K562 (cell line): ENCODE results near the gene WASL. TPM values are rescaled to one million over a fixed set of nuclear protein-coding genes. Genes with fewer than 3 reads are reported as not detected.

ENCODE experiments used
- ATAC-seq: fragments of 200-7000 bp; cut with Tn5 transposase; 3 replicates; pipeline ENCODE4 v1.9.1; 2020; ENCODE audit warnings: moderate library complexity
- BruUV-seq: library from RNA; stranded (reverse); fragments of 400-500 nt; replicated peaks from 2 replicates; lab custom pipeline; 2021; lab: Mats Ljungman, UMichigan
- CTCF ChIA-PET: fragments of 300-600 bp; formaldehyde crosslinking; extraction: SDS; loops from one replicate; lab custom pipeline; 2021; ENCODE audit warnings: low intra/inter-chr PET ratio; lab: Yijun Ruan, JAX
- POLR2A ChIA-PET: fragments of 300-600, 350-650 bp; sonication (Branson Sonifier 250); formaldehyde crosslinking; extraction: SDS; loops from one replicate; lab custom pipeline; 2021; ENCODE audit warnings: antibody characterized with exemption, inconsistent platforms; lab: Yijun Ruan, JAX
- DNase-seq, 4 experiments: peaks; one replicate each; pipeline versions ENCODE4 v3.0.0 to v3.0.0-alpha.2; 2011 to 2018; ENCODE audit warnings: low spot score in 3 of 4, mixed read lengths in 3 of 4; ENCODE audit errors: extremely low read depth in 1 of 4
- FAIRE-seq: peaks from 2 replicates; lab custom pipeline; 2011; peaks lifted over from hg19 to GRCh38; lab: Jason Lieb, UNC
- H2AFZ ChIP-seq: 2 replicates; pipeline ENCODE4 v1.6.0; 2011; ENCODE audit warnings: low read depth, low read length, control low read depth, inconsistent platforms
- H3K27ac ChIP-seq: fragments of 200-600 bp; 3 replicates; pipeline ENCODE4 v1.8.0; 2011; ENCODE audit warnings: low read depth, mild to moderate bottlenecking, control low read depth, inconsistent platforms, low read length, moderate library complexity, mixed read lengths; ENCODE audit errors: extremely low read depth
- H3K27me3 ChIP-seq, 2 experiments: fragments of 300-600 bp in 1 of 2; 2 replicates in 1 of 2; 3 replicates in 1 of 2; pipeline versions ENCODE4 v1.6.0 to v1.8.0; 2011; ENCODE audit warnings: inconsistent platforms in 2 of 2, low read length in 2 of 2, mild to moderate bottlenecking in 1 of 2, mixed read lengths in 1 of 2, moderate library complexity in 1 of 2; ENCODE audit not compliant: control insufficient read depth in 2 of 2, insufficient read depth in 2 of 2
- H3K36me3 ChIP-seq: fragments of 300-600 bp; 3 replicates; pipeline ENCODE4 v1.8.0; 2011; ENCODE audit warnings: mild to moderate bottlenecking, low read length, inconsistent platforms; ENCODE audit not compliant: control insufficient read depth, insufficient read depth
- H3K4me1 ChIP-seq, 2 experiments: fragments of 200-600 bp in 1 of 2; replicated peaks in 1 of 2; 2 replicates in 1 of 2; 3 replicates in 1 of 2; pipeline versions ENCODE4 v1.5.1 to v1.8.0; 2011; ENCODE audit warnings: inconsistent platforms in 2 of 2, low read length in 2 of 2, mild to moderate bottlenecking in 1 of 2, mixed read lengths in 1 of 2, moderate library complexity in 1 of 2; ENCODE audit not compliant: control insufficient read depth in 2 of 2, insufficient read depth in 2 of 2
- H3K4me2 ChIP-seq: 2 replicates; pipeline ENCODE4 v1.6.1; 2011; ENCODE audit warnings: low read length, control low read depth, inconsistent platforms, mixed read lengths; ENCODE audit not compliant: insufficient read depth
- H3K4me3 ChIP-seq: fragments of 200-600 bp; sonication (generic), shearing (Covaris generic); 2 replicates; pipeline ENCODE4 v1.5.1; 2016; ENCODE audit warnings: control low read depth, inconsistent platforms
- H3K79me2 ChIP-seq: fragments of 200-600 bp; 3 replicates; pipeline ENCODE4 v1.8.0; 2011; ENCODE audit warnings: low read length, inconsistent platforms; ENCODE audit not compliant: control insufficient read depth, insufficient read depth
- H3K9ac ChIP-seq, 2 experiments: 2 replicates each; pipeline versions ENCODE4 v1.6.0 to v1.6.1; 2011; ENCODE audit warnings: low read depth in 2 of 2, low read length in 2 of 2, control low read depth in 1 of 2, inconsistent platforms in 1 of 2, mild to moderate bottlenecking in 1 of 2, mixed read lengths in 1 of 2; ENCODE audit not compliant: insufficient read depth in 1 of 2
- H3K9me1 ChIP-seq: one replicate; pipeline ENCODE4 v1.6.0; 2011; ENCODE audit warnings: inconsistent platforms, mild to moderate bottlenecking, low read length, moderate library complexity; ENCODE audit not compliant: control insufficient read depth, insufficient read depth
- H3K9me3 ChIP-seq: replicated peaks from 2 replicates; pipeline ENCODE4 v1.5.1; 2011; ENCODE audit warnings: low read depth, low read length, inconsistent platforms; ENCODE audit not compliant: control insufficient read depth, insufficient read depth
- H4K20me1 ChIP-seq: replicated peaks from 2 replicates; pipeline ENCODE4 v1.6.1; 2011; ENCODE audit warnings: low read length, inconsistent platforms, mixed read lengths; ENCODE audit not compliant: control insufficient read depth, insufficient read depth
- ETS2 ChIP-seq: IDR thresholded peaks from 2 replicates; pipeline ENCODE4 v1.6.1; 2016; ENCODE audit warnings: borderline replicate concordance, missing genetic modification characterization, mild to moderate bottlenecking, moderate library complexity, missing compliant biosample characterization; ENCODE audit not compliant: poor library complexity, severe bottlenecking
- HDAC3 ChIP-seq: fragments of 450-650 bp; IDR thresholded peaks from 2 replicates; pipeline ENCODE4 v1.6.1; 2018; ENCODE audit warnings: borderline replicate concordance, mild to moderate bottlenecking, moderate library complexity; ENCODE audit not compliant: partially characterized antibody
- KHSRP ChIP-seq: fragments of 450-650 bp; IDR thresholded peaks from 2 replicates; pipeline ENCODE4 v1.6.1; 2017
- MTA2 ChIP-seq: fragments of 450-650 bp; IDR thresholded peaks from 2 replicates; pipeline ENCODE4 v1.6.1; 2016; ENCODE audit warnings: low read depth
- MYBL2 ChIP-seq, 2 experiments: fragments of 450-650 bp in 1 of 2; sonication (generic) in 1 of 2; formaldehyde crosslinking in 1 of 2; IDR thresholded peaks; 2 replicates each; pipeline versions ENCODE4 v1.6.1 to v1.8.1; 2017 to 2022; ENCODE audit warnings: borderline replicate concordance in 1 of 2, inconsistent platforms in 1 of 2, low read depth in 1 of 2, mild to moderate bottlenecking in 1 of 2, missing genetic modification reagents in 1 of 2, moderate library complexity in 1 of 2
- POLR2AphosphoS2 ChIP-seq: IDR thresholded peaks from 2 replicates; pipeline ENCODE4 v1.6.1; 2012; ENCODE audit warnings: low read length, improper control_type of control experiment
- POLR2G ChIP-seq: fragments of 200-400 bp; formaldehyde crosslinking; IDR thresholded peaks from 2 replicates; pipeline ENCODE4 v1.6.1; 2017; ENCODE audit warnings: low read depth, mild to moderate bottlenecking, antibody characterized with exemption, low read length, moderate library complexity
- PURB ChIP-seq: sonication (generic); formaldehyde crosslinking; IDR thresholded peaks from 2 replicates; pipeline ENCODE4 v1.9.0; 2021; ENCODE audit warnings: low read depth, mild to moderate bottlenecking, missing genetic modification reagents
- SMARCA5 ChIP-seq: fragments of 450-650 bp; IDR thresholded peaks from 2 replicates; pipeline ENCODE4 v1.6.1; 2016
- TAF1 ChIP-seq: IDR thresholded peaks from 2 replicates; pipeline ENCODE4 v1.6.1; 2011; ENCODE audit warnings: mild to moderate bottlenecking, low read length, moderate library complexity; ENCODE audit not compliant: insufficient read depth, control insufficient read depth, severe bottlenecking; ENCODE audit errors: extremely low read depth
- TBL1XR1 ChIP-seq, 2 experiments: IDR thresholded peaks; 2 replicates each; pipeline ENCODE4 v1.6.1; 2012; ENCODE audit warnings: improper control_type of control experiment in 2 of 2, low read length in 2 of 2, mild to moderate bottlenecking in 1 of 2
- TRIM24 ChIP-seq, 2 experiments: fragments of 450-650 bp; IDR thresholded peaks; 2 replicates each; pipeline ENCODE4 v1.6.1; 2016
- ZNF280B ChIP-seq: fragments of 250-450 bp; sonication (Bioruptor Pico); IDR thresholded peaks from 2 replicates; pipeline ENCODE4 v1.5.1; 2021; ENCODE audit warnings: mild to moderate bottlenecking
- ZNF384 ChIP-seq: IDR thresholded peaks from 2 replicates; pipeline ENCODE4 v1.6.1; 2012; ENCODE audit warnings: low read depth, low read length, improper control_type of control experiment
- WGBS: fragments of 100-300 bp; shearing (Covaris generic); methylation state at CpG from one replicate; pipeline ENCODE4 v1.1.6; 2016; ENCODE audit warnings: low coverage, mixed read lengths; ENCODE audit not compliant: insufficient coverage; ENCODE audit errors: missing lambda C conversion rate; 5-methylcytosine and 5-hydroxymethylcytosine counted together
- in situ Hi-C: fragments of 300-500 bp; cut with MboI; formaldehyde crosslinking; loops from 4 replicates; pipeline ENCODE4 v1.15.0; 2018; ENCODE audit warnings: inconsistent platforms, mixed read lengths
- intact Hi-C: fragments of 100-400 bp; cut with micrococcal nuclease; formaldehyde crosslinking; loops from 2 replicates; pipeline ENCODE4 v1.14.2; 2022
- polyA plus RNA-seq, 8 experiments: library from polyadenylated mRNA; depleted of rRNA in 4 of 8; stranded (reverse) in 5 of 8; unstranded in 3 of 8; fragments of >200 nt; fragmentation: Nextera tagmentation in 2 of 8; fragmentation: Illumina TruSeq in 1 of 8; extraction: Ambion mirVana in 2 of 8; extraction: Trizol in 1 of 8; gene quantifications; 2 replicates each; pipeline versions ENCODE4 v1.2.1 to v1.2.3, GENCODE V29; 2011 to 2014; ENCODE audit warnings: inconsistent platforms in 1 of 8, missing spikeins in 1 of 8
- total RNA-seq, 7 experiments: library from RNA; depleted of rRNA in 6 of 7; stranded (reverse); fragments of >200 nt in 6 of 7; fragmentation: Illumina TruSeq in 2 of 7; extraction: Trizol in 2 of 7; gene quantifications; 2 replicates each; pipeline versions ENCODE4 v1.2.1 to v1.2.3, GENCODE V29; 2011 to 2021; ENCODE audit warnings: low replicate concordance in 1 of 7

Gene WASL
- total and polyA plus RNA-seq, 9 of the 15 experiments (the other 6 are each of a cell fraction or from before 2014, with no cell fraction given) = 3.2 to 13.9 (median 8.3) TPM

- TF ChIP-seq ZNF280B (CRISPR knock-in tag) (no peak), MTA2 (no peak), ETS2 (no peak), MYBL2 (IDR thresholded peaks at IDR 0.05; ENCODE audit: low read depth) (peak; percentile 41; the same call in 1 of the 2 replicates), MYBL2 (CRISPR knock-in tag; IDR thresholded peaks at IDR 0.05; ENCODE audit: borderline replicate concordance) (no peak)
These were observed 13.3 kb downstream of the WASL start (continued) for GRCh38 chr7:123735539-123735938.

- no peak for DNase-seq
- H4K20me1 ChIP-seq = no peaks in the 10 kb centered on the region
- 57% methylated on average over 3 of the region's 3 CpGs for WGBS
- CTCF ChIA-PET = no interaction called here
- H3K4me2 ChIP-seq = no peak overlapping the region
- TF ChIP-seq POLR2G (no peak), TBL1XR1 (IDR thresholded peaks at IDR 0.05; ENCODE audit: low read length in 2 of 2) (0 out of 4 replicates have a peak, but pooled peaks of 1 of the 2 experiments have one; percentile 11), TAF1 (no peak), TRIM24 (IDR thresholded peaks at IDR 0.05) (no peak), PURB (CRISPR knock-in tag) (no peak), KHSRP (no peak), HDAC3 (no peak), ZNF384 (peak; percentile 43), POLR2AphosphoS2 (no peak), SMARCA5 (0 out of 2 replicates have a peak, but pooled peaks have one; percentile 27)
- TF ChIP-seq, all 486 proteins: peak for 3
- BruUV-seq = no TSS peak
- H3K27ac ChIP-seq = no peak overlapping the region
- FAIRE-seq = no peak
- H3K79me2 ChIP-seq = peaks cover 100% of the 10 kb centered on the region
- intact Hi-C loops (no loop called here), in situ Hi-C loops (no loop called here)
- no peaks in the 10 kb centered on the region for H3K9me1 ChIP-seq
- H3K4me3 ChIP-seq = no peak overlapping the region
- POLR2A ChIA-PET = interaction anchor here (0.7 to 1.2 kb wide), 3 partner anchors 9 to 14 kb away, joined by 3 to 7 read pairs (median 4); partner anchors contain the start of gene WASL
- ATAC-seq = peak; percentile 15
- no peak overlapping the region for H2AFZ ChIP-seq
- no peaks in the 10 kb centered on the region for H3K4me1 ChIP-seq
- H3K27me3 ChIP-seq = no peaks in the 10 kb centered on the region
- H3K9me3 ChIP-seq = peaks cover 17% of the 10 kb centered on the region
- H3K9ac ChIP-seq = no peak overlapping the region
- H3K36me3 ChIP-seq = peaks cover 25% of the 10 kb centered on the region
These were observed 14.3 kb downstream of the WASL start for GRCh38 chr7:123734498-123734897.
